Stomach (tissue), 4 donors: ENCODE measurements around the gene HJURP.

Source experiments
- EP300 ChIP-seq: sonication (generic); formaldehyde crosslinking; IDR thresholded peaks from one replicate; pipeline ENCODE4 v1.6.1; 2017; ENCODE audit warnings: antibody characterized with exemption
- POLR2A ChIP-seq, 4 donors: fragments of 450-650 bp; IDR thresholded peaks; one replicate each; pipeline ENCODE4 v1.6.1; 2016; ENCODE audit warnings: antibody characterized with exemption in 4 of 4, control low read depth in 2 of 4, mild to moderate bottlenecking in 1 of 4, moderate library complexity in 1 of 4
- POLR2AphosphoS5 ChIP-seq, 3 donors: sonication (generic); formaldehyde crosslinking; IDR thresholded peaks; one replicate each; pipeline ENCODE4 v1.6.1; 2016; ENCODE audit warnings: antibody characterized with exemption in 3 of 3
- TF ChIP-seq, protein P1 (sequence below), 7 experiments: fragments of 450-650 bp in 4 of 7; fragments of 200-600 bp in 3 of 7; sonication (generic) in 3 of 7; IDR thresholded peaks; one replicate each; pipeline ENCODE4 v1.5.1; 2016 to 2019; ENCODE audit warnings: antibody characterized with exemption in 7 of 7, control low read depth in 2 of 7, mild to moderate bottlenecking in 1 of 7

DNA sequence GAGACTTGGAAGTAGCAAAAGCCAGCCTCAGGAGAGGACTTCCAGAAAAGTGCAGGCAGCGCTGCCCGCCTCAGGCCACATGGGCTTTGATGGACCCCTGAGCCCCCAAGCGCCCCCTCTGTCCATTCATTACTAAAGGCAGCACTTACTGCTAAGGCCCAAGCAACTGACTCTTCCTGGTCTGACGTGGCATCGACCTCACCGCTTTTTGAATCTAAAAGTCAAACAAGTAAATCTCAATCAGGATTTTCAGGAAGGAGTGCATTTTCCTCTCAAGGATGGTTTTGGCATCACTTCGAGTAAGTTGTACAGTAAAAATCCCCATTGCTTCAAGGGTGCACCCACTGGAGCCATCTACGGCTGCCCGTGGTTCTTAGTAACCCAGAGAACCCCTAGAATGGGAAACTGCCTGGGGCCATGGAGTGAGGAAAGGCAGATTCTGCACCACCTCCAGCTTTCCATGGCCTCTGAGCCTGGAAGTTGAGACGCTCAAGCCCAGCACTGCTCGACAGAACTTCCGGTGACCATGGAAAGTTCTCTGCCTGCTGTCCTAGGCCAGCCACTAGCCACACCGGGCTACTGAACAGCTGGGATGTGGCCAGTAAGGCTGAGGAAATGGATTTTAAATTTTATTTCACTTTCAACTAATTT, 7.0 kb downstream of the HJURP start:
- TF ChIP-seq, protein P1, sequence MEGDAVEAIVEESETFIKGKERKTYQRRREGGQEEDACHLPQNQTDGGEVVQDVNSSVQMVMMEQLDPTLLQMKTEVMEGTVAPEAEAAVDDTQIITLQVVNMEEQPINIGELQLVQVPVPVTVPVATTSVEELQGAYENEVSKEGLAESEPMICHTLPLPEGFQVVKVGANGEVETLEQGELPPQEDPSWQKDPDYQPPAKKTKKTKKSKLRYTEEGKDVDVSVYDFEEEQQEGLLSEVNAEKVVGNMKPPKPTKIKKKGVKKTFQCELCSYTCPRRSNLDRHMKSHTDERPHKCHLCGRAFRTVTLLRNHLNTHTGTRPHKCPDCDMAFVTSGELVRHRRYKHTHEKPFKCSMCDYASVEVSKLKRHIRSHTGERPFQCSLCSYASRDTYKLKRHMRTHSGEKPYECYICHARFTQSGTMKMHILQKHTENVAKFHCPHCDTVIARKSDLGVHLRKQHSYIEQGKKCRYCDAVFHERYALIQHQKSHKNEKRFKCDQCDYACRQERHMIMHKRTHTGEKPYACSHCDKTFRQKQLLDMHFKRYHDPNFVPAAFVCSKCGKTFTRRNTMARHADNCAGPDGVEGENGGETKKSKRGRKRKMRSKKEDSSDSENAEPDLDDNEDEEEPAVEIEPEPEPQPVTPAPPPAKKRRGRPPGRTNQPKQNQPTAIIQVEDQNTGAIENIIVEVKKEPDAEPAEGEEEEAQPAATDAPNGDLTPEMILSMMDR (IDR thresholded peaks at IDR 0.05), result no peak
- TF ChIP-seq POLR2AphosphoS5 (IDR thresholded peaks at IDR 0.05) (no peak), EP300 (no peak), POLR2A (IDR thresholded peaks at IDR 0.05) (no peak)
